K562 (cell line): ENCODE results near the gene C1orf105. TPM values are rescaled to one million over a fixed set of nuclear protein-coding genes. Genes with fewer than 3 reads are reported as not detected.

Source experiments
- C11orf30 ChIP-seq: fragments of 450-650 bp; IDR thresholded peaks from 2 replicates; pipeline ENCODE4 v1.6.1; 2016; ENCODE audit warnings: low read depth, mild to moderate bottlenecking
- CBX2 ChIP-seq: fragments of 200-600 bp; sonication (generic); IDR thresholded peaks from one replicate; pipeline ENCODE4 v1.6.1; 2012; ENCODE audit warnings: mild to moderate bottlenecking, low read length, inconsistent platforms; ENCODE audit not compliant: insufficient read depth, poor library complexity, severe bottlenecking
- E2F3 ChIP-seq: fragments of 250-450 bp; sonication (Bioruptor Pico); IDR thresholded peaks from 2 replicates; pipeline ENCODE4 v1.4.0; 2020; ENCODE audit warnings: mild to moderate bottlenecking
- E2F8 ChIP-seq: fragments of 450-650 bp; IDR thresholded peaks from 2 replicates; pipeline ENCODE4 v1.7.1; 2018; ENCODE audit warnings: mild to moderate bottlenecking, low read depth; ENCODE audit not compliant: partially characterized antibody
- FOS ChIP-seq: IDR thresholded peaks from 3 replicates; pipeline ENCODE4 v1.6.1; 2011; ENCODE audit not compliant: insufficient read length; ENCODE audit errors: extremely low read depth
- MEF2D ChIP-seq: conservative IDR thresholded peaks from 2 replicates; pipeline ENCODE4 v1.6.1; 2016; ENCODE audit warnings: low read depth, missing genetic modification characterization, missing compliant biosample characterization
- MTA1 ChIP-seq: fragments of 450-650 bp; IDR thresholded peaks from 2 replicates; pipeline ENCODE4 v1.6.1; 2017; ENCODE audit warnings: borderline replicate concordance
- NCOA1 ChIP-seq: fragments of 450-650 bp; IDR thresholded peaks from 2 replicates; pipeline ENCODE4 v1.6.1; 2016; ENCODE audit warnings: low read depth
- NRF1 ChIP-seq, 2 experiments: fragments of 450-650 bp; IDR thresholded peaks in 1 of 2; conservative IDR thresholded peaks in 1 of 2; 2 replicates each; pipeline ENCODE4 v1.6.1; 2014; ENCODE audit warnings: mild to moderate bottlenecking in 2 of 2
- PCBP1 ChIP-seq: fragments of 200-400 bp; formaldehyde crosslinking; IDR thresholded peaks from 2 replicates; pipeline ENCODE4 v1.6.1; 2018; ENCODE audit warnings: mild to moderate bottlenecking, low read depth, low read length; ENCODE audit not compliant: poor library complexity, severe bottlenecking
- RAD51 ChIP-seq: fragments of 450-650 bp; IDR thresholded peaks from 2 replicates; pipeline ENCODE4 v1.7.1; 2016; ENCODE audit warnings: low read depth, mild to moderate bottlenecking, borderline replicate concordance
- SPI1 ChIP-seq: IDR thresholded peaks from 2 replicates; pipeline ENCODE4 v1.6.1; 2011; ENCODE audit warnings: low read depth, low read length, control low read depth, borderline replicate concordance
- ZBTB40 ChIP-seq, 2 experiments: fragments of 450-650 bp in 1 of 2; sonication (generic) in 1 of 2; formaldehyde crosslinking in 1 of 2; IDR thresholded peaks; 2 replicates each; pipeline versions ENCODE4 v1.7.1 to v1.9.0; 2016 to 2022; ENCODE audit warnings: inconsistent platforms in 1 of 2, mild to moderate bottlenecking in 1 of 2, missing genetic modification reagents in 1 of 2
- ZEB2 ChIP-seq: fragments of 450-650 bp; IDR thresholded peaks from 2 replicates; pipeline ENCODE4 v1.6.1; 2016
- ZFP36 ChIP-seq: fragments of 150-350 bp; IDR thresholded peaks from 2 replicates; pipeline ENCODE4 v1.6.1; 2018; ENCODE audit warnings: low read length, low read depth; ENCODE audit not compliant: partially characterized antibody
- ZNF12 ChIP-seq: sonication (generic); formaldehyde crosslinking; IDR thresholded peaks from 2 replicates; pipeline ENCODE4 v1.4.0; 2020; ENCODE audit warnings: mild to moderate bottlenecking, missing genetic modification reagents
- ZNF143 ChIP-seq: sonication (generic); formaldehyde crosslinking; IDR thresholded peaks from 2 replicates; pipeline ENCODE4 v1.9.0; 2022; ENCODE audit warnings: mild to moderate bottlenecking, missing genetic modification reagents
- ZSCAN32 ChIP-seq: fragments of 450-650 bp; formaldehyde crosslinking; IDR thresholded peaks from 2 replicates; pipeline ENCODE4 v1.4.0; 2020; ENCODE audit warnings: mild to moderate bottlenecking, moderate library complexity
- polyA plus RNA-seq, 8 experiments: library from polyadenylated mRNA; depleted of rRNA in 4 of 8; stranded (reverse) in 5 of 8; unstranded in 3 of 8; fragments of >200 nt; fragmentation: Nextera tagmentation in 2 of 8; fragmentation: Illumina TruSeq in 1 of 8; extraction: Ambion mirVana in 2 of 8; extraction: Trizol in 1 of 8; gene quantifications; 2 replicates each; pipeline versions ENCODE4 v1.2.1 to v1.2.3, GENCODE V29; 2011 to 2014; ENCODE audit warnings: inconsistent platforms in 1 of 8, missing spikeins in 1 of 8
- total RNA-seq, 7 experiments: library from RNA; depleted of rRNA in 6 of 7; stranded (reverse); fragments of >200 nt in 6 of 7; fragmentation: Illumina TruSeq in 2 of 7; extraction: Trizol in 2 of 7; gene quantifications; 2 replicates each; pipeline versions ENCODE4 v1.2.1 to v1.2.3, GENCODE V29; 2011 to 2021; ENCODE audit warnings: low replicate concordance in 1 of 7

C1orf105 gene
- total and polyA plus RNA-seq, 9 of the 15 experiments (the other 6 are each of a cell fraction or from before 2014, with no cell fraction given): 0.08 TPM; not detected in 8

DNA sequence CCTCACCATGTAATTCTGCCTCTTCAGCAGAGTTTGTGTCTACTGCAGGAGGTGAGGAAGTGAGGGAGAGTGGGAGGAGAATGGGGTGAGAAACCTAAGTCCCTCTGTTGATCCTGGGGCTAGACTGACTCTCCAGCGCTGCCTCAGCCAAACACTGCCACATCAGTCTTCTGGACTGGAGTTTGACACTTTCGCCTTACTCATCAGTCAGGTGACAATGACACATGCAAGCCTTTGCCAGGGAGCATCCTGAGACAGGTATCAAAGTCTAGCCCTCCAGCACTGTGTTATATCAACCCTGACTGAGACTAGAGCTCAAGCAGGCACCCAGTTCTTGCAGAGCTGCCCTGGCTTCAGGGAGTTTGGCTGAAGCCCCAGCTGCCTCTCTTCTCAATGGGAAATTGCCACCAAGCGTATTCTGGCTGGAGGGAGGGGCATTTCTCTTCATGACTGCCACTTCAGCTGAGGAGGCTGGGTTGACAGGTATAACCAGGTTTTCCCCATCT lies 79.2 kb downstream of the C1orf105 start (continued):
- TF ChIP-seq ZBTB40 (IDR thresholded peaks at IDR 0.05) (no peak), ZBTB40 (CRISPR knock-in tag; IDR thresholded peaks at IDR 0.05) (no peak), NRF1 (conservative IDR thresholded peaks at IDR 0.05 in 1 of 2, IDR thresholded peaks at IDR 0.05 in 1 of 2) (0 out of 4 replicates have a peak, but pooled peaks of 1 of the 2 experiments have one; percentile 22), PCBP1 (no peak), ZEB2 (peak; percentile 71), E2F3 (no peak), ZNF12 (CRISPR knock-in tag) (no peak), NCOA1 (no peak), E2F8 (no peak), C11orf30 (peak; percentile 70; the same call in 1 of the 2 replicates), ZSCAN32 (no peak), ZFP36 (no peak), RAD51 (0 out of 2 replicates have a peak, but pooled peaks have one; percentile 29), MEF2D (tag) (no peak), SPI1 (peak; percentile 52; the same call in 1 of the 2 replicates), ZNF143 (CRISPR knock-in tag) (no peak), FOS (peak; percentile 32), MTA1 (no peak), CBX2 (no peak)
